GM23338 (cell line): ENCODE results near the gene ATOSA. TPM values are rescaled to one million over a fixed set of nuclear protein-coding genes. Genes with fewer than 3 reads are reported as not detected.

Experiments used
- ATAC-seq: fragments of 200-7000 bp; cut with Tn5 transposase; 3 replicates; pipeline ENCODE4 v1.9.1; 2020
- DNase-seq: peaks from one replicate; pipeline ENCODE4 v3.0.0-alpha.2; 2015; ENCODE audit warnings: low spot score
- H2AFZ ChIP-seq: fragments of 200-600 bp; sonication (generic); 2 replicates; pipeline ENCODE4 v1.8.0; 2016; ENCODE audit warnings: antibody characterized with exemption, mild to moderate bottlenecking, moderate library complexity
- H3F3A ChIP-seq: fragments of 200-600 bp; sonication (generic); replicated peaks from 2 replicates; pipeline ENCODE4 v1.8.0; 2017; ENCODE audit warnings: antibody characterized with exemption, mixed run types, low read depth
- H3K27ac ChIP-seq: fragments of 200-600 bp; sonication (generic); 2 replicates; pipeline ENCODE4 v1.6.1; 2016; ENCODE audit warnings: low read depth
- H3K27me3 ChIP-seq: fragments of 200-600 bp; sonication (generic); 2 replicates; pipeline ENCODE4 v1.8.0; 2016; ENCODE audit warnings: mild to moderate bottlenecking, mixed run types, moderate library complexity; ENCODE audit not compliant: insufficient read depth
- H3K36me3 ChIP-seq: fragments of 200-600 bp; sonication (generic); 2 replicates; pipeline ENCODE4 v1.8.0; 2016; ENCODE audit warnings: mild to moderate bottlenecking; ENCODE audit not compliant: insufficient read depth
- H3K4me1 ChIP-seq: fragments of 200-600 bp; sonication (generic); 2 replicates; pipeline ENCODE4 v1.8.0; 2016; ENCODE audit warnings: mild to moderate bottlenecking, moderate library complexity; ENCODE audit not compliant: insufficient read depth
- H3K4me2 ChIP-seq: fragments of 200-600 bp; sonication (generic); 2 replicates; pipeline ENCODE4 v1.7.1; 2017; ENCODE audit warnings: mixed run types
- H3K4me3 ChIP-seq: fragments of 200-600 bp; sonication (generic); 2 replicates; pipeline ENCODE4 v1.6.1; 2016; ENCODE audit warnings: mixed run types
- H3K79me2 ChIP-seq: fragments of 200-600 bp; sonication (generic); replicated peaks from 2 replicates; pipeline ENCODE4 v1.8.0; 2017; ENCODE audit warnings: mild to moderate bottlenecking; ENCODE audit not compliant: insufficient read depth
- H3K9me2 ChIP-seq: fragments of 200-600 bp; sonication (generic); 2 replicates; pipeline ENCODE4 v1.8.0; 2017; ENCODE audit not compliant: insufficient read depth
- H4K20me1 ChIP-seq: fragments of 200-600 bp; sonication (generic); replicated peaks from 2 replicates; pipeline ENCODE4 v1.8.0; 2017; ENCODE audit warnings: mild to moderate bottlenecking; ENCODE audit not compliant: insufficient read depth
- H3K27ac Mint-ChIP-seq: 2 replicates; pipeline ENCODE4 v1.8.0; 2020; ENCODE audit warnings: inconsistent platforms, mild to moderate bottlenecking, moderate library complexity, mixed read lengths
- H3K27me3 Mint-ChIP-seq: 3 replicates; pipeline ENCODE4 v1.8.0; 2022; ENCODE audit warnings: low read depth, mild to moderate bottlenecking, moderate library complexity, mixed read lengths, inconsistent platforms; ENCODE audit not compliant: insufficient read depth, poor library complexity
- H3K36me3 Mint-ChIP-seq: 3 replicates; pipeline ENCODE4 v1.8.0; 2021; ENCODE audit warnings: low read depth, mild to moderate bottlenecking, inconsistent platforms, moderate library complexity, mixed read lengths
- H3K4me1 Mint-ChIP-seq: 3 replicates; pipeline ENCODE4 v1.8.0; 2020; ENCODE audit warnings: mild to moderate bottlenecking, inconsistent platforms, mixed read lengths
- H3K4me3 Mint-ChIP-seq: 3 replicates; pipeline ENCODE4 v1.8.0; 2021; ENCODE audit warnings: moderate library complexity, mild to moderate bottlenecking, inconsistent platforms, mixed read lengths
- H3K9me3 Mint-ChIP-seq: 3 replicates; pipeline ENCODE4 v1.8.0; 2020; ENCODE audit warnings: moderate library complexity, mild to moderate bottlenecking, inconsistent platforms, mixed read lengths
- CREB1 ChIP-seq: fragments of 250-450 bp; sonication (Bioruptor Pico); IDR thresholded peaks from 2 replicates; pipeline ENCODE4 v1.5.0; 2020; ENCODE audit warnings: low read depth, mild to moderate bottlenecking, moderate library complexity
- CTCF ChIP-seq, 2 experiments: fragments of 200-600 bp in 1 of 2; sonication (generic) in 1 of 2; conservative IDR thresholded peaks; 2 replicates each; pipeline versions ENCODE4 v1.5.1 to v1.6.1; 2016 to 2017; ENCODE audit warnings: antibody characterized with exemption in 2 of 2, low read depth in 2 of 2, mild to moderate bottlenecking in 2 of 2, moderate library complexity in 1 of 2
- ETS1 ChIP-seq: IDR thresholded peaks from 2 replicates; pipeline ENCODE4 v1.6.1; 2016; ENCODE audit warnings: antibody characterized with exemption
- EZH2 ChIP-seq: fragments of 200-600 bp; sonication (generic); IDR thresholded peaks from one replicate; pipeline ENCODE4 v1.8.0; 2017; ENCODE audit warnings: antibody characterized with exemption, mild to moderate bottlenecking, low read depth; ENCODE audit not compliant: unreplicated experiment
- EZH2phosphoT487 ChIP-seq: fragments of 200-600 bp; sonication (generic); IDR thresholded peaks from one replicate; pipeline ENCODE4 v1.8.1; 2018; ENCODE audit warnings: antibody characterized with exemption; ENCODE audit not compliant: unreplicated experiment
- JUNB ChIP-seq: IDR thresholded peaks from one replicate; pipeline ENCODE4 v1.6.1; 2016; ENCODE audit warnings: antibody characterized with exemption; ENCODE audit not compliant: unreplicated experiment
- NANOG ChIP-seq: IDR thresholded peaks from 2 replicates; pipeline ENCODE4 v1.6.1; 2016; ENCODE audit warnings: antibody characterized with exemption, borderline replicate concordance
- POLR2AphosphoS5 ChIP-seq: IDR thresholded peaks from 2 replicates; pipeline ENCODE4 v1.6.1; 2016; ENCODE audit warnings: antibody characterized with exemption, low read depth
- REST ChIP-seq: IDR thresholded peaks from one replicate; pipeline ENCODE4 v1.6.1; 2018; ENCODE audit warnings: antibody characterized with exemption; ENCODE audit not compliant: unreplicated experiment
- STAT1 ChIP-seq: IDR thresholded peaks from one replicate; pipeline ENCODE4 v1.6.1; 2016; ENCODE audit warnings: antibody characterized with exemption; ENCODE audit not compliant: unreplicated experiment
- ZNF114 ChIP-seq: fragments of 250-450 bp; sonication (Bioruptor Pico); IDR thresholded peaks from 2 replicates; pipeline ENCODE4 v1.5.0; 2020; ENCODE audit warnings: mild to moderate bottlenecking, moderate library complexity
- ZNF331 ChIP-seq: fragments of 250-450 bp; sonication (Bioruptor Pico); IDR thresholded peaks from 2 replicates; pipeline ENCODE4 v1.5.0; 2020; ENCODE audit warnings: low read depth, mild to moderate bottlenecking, moderate library complexity
- ZNF462 ChIP-seq: fragments of 250-450 bp; sonication (Bioruptor Pico); IDR thresholded peaks from 2 replicates; pipeline ENCODE4 v1.5.0; 2020; ENCODE audit warnings: mild to moderate bottlenecking, moderate library complexity
- polyA plus RNA-seq: library from polyadenylated mRNA; unstranded; fragments of >200 nt; fragmentation: Nextera tagmentation; extraction: Ambion mirVana; gene quantifications from 2 replicates; pipeline ENCODE4 v1.2.1, GENCODE V29; 2016
- total RNA-seq: library from RNA; depleted of rRNA; stranded (reverse); fragments of >200 nt; shearing (Covaris generic); gene quantifications from 2 replicates; pipeline ENCODE4 v1.2.3, GENCODE V29; 2014

ATOSA gene
- total and polyA plus RNA-seq, 2 experiments from 2014 or later = 6.2 to 14.0 TPM

- Histone ChIP-seq H3K4me1 (peaks cover 6% of the 10 kb centered on the region), H3F3A (no peaks in the 10 kb centered on the region; the same call in 1 of the 2 replicates), H3K4me2 (no peak overlapping the region), H3K36me3 (no peaks in the 10 kb centered on the region), H3K27ac (no peak overlapping the region), H3K9me2 (no peaks in the 10 kb centered on the region), H3K27me3 (no peaks in the 10 kb centered on the region), H4K20me1 (no peaks in the 10 kb centered on the region), H3K79me2 (no peaks in the 10 kb centered on the region), H3K4me3 (no peak overlapping the region), H2AFZ (no peak overlapping the region)
- Mint-ChIP-seq H3K36me3 (no peaks in the 10 kb centered on the region), H3K9me3 (no peaks in the 10 kb centered on the region), H3K4me1 (peaks cover 9% of the 10 kb centered on the region), H3K27me3 (peaks cover 7% of the 10 kb centered on the region), H3K4me3 (no peak overlapping the region), H3K27ac (no peak overlapping the region)
- DNase-seq (no peak), ATAC-seq (no peak)
- TF ChIP-seq ZNF462 (CRISPR knock-in tag) (no peak), REST (no peak), STAT1 (no peak), NANOG (no peak), ZNF331 (CRISPR knock-in tag) (no peak), ZNF114 (CRISPR knock-in tag) (no peak), EZH2phosphoT487 (no peak), ETS1 (no peak), EZH2 (no peak), JUNB (no peak), CREB1 (CRISPR knock-in tag) (no peak), CTCF (conservative IDR thresholded peaks at IDR 0.05; ENCODE audit: low read depth in 2 of 2) (no peak), POLR2AphosphoS5 (no peak)
These were observed 3.6 kb upstream of the ATOSA start for GRCh38 chr15:52682781-52683180.
